GM21529 (cell line): ENCODE data around the gene XIST.
"Not testable (repeated sequence)": the region's sequence is repeated elsewhere in the genome, so short reads cannot be mapped to it uniquely, and the experiment has no call there.

Experiments
- ATAC-seq: cut with Tn5 transposase; IDR thresholded peaks from one replicate; pipeline ENCODE4 v1.9.1; 2021; ENCODE audit not compliant: unreplicated experiment

The XIST gene

DNA sequence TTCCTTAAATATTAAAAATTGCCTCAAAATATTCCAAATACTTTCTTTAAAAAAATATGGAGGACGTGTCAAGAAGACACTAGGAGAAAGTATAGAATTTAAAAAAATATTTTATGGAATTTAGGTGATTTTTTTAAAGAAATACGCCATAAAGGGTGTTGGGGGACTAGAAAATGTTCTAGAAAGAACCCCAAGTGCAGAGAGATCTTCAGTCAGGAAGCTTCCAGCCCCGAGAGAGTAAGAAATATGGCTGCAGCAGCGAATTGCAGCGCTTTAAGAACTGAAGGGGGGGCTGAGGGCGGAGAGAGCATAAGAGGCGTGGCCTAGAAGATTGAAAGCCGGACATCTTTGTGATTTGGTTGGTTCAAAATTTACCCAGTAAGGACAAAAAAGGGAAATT lies at the start of gene XIST:
XIST (minus strand) TSS at position 248 of the 400 bp plus-strand sequence.
- ATAC-seq: peak; percentile 18

DNA sequence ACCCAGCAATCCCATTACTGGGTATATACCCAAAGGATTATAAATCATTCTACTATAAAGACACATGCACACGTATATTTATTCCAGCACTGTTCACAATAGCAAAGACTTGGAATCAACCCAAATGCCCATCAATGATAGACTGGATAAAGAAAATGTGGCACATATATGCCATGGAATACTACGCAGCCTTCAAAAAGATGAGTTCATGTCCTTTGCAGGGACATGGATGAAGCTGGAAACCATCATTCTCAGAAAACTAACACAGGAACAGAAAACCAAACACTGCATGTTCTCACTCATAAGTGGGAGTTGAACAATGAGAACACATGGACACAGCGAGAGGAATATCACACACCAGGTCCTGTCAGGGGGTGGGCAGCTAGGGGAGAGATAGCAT lies 45.8 kb upstream of the XIST start:
- not testable (repeated sequence) for ATAC-seq

DNA sequence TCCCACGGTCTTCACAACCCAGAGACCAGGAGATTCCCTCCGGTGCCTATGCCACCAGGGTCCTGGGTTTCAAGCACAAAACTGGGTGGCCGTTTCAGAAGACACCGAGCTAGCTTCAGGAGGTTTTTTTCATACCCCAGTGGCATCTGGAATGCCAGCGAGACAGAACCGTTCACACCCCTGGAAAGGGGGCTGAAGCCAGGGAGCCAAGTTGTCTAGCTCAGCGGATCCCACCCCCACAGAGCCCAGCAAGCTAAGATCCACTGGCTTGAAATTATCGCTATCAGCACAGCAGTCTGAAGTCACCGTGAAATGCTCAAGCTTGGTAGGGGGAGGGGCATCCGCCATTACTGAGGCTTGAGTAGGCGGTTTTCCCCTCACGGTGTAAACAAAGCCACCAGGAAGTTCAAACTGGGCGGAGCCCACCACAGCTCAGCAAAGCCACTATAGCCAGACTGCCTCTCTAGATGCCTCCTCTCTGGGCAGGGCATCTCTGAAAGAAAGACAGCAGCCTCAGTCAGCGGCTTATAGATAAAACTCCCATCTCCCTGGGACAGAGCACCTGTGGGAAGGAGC lies 40.1 kb upstream of the XIST start:
- not testable (repeated sequence) for ATAC-seq

DNA sequence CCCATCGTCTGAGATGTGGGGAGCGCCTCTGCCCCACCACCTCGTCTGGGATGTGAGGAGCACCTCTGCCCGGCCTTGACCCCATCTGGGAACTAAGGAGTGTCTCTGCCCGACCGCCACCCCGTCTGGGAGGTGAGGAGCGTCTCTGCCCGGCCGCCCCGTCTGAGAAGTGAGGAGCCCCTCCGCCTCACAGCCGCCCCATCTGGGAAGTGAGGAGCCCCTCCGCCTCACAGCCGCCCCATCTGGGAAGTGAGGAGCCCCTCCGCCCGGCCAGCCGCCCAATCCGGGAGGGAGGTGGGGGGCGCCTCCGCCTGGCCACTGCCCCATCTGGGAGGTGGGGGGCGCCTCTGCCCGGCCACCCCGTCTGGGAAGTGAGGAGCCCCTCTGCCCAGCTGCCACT lies 29.7 kb upstream of the XIST start:
- ATAC-seq: not testable (repeated sequence)

DNA sequence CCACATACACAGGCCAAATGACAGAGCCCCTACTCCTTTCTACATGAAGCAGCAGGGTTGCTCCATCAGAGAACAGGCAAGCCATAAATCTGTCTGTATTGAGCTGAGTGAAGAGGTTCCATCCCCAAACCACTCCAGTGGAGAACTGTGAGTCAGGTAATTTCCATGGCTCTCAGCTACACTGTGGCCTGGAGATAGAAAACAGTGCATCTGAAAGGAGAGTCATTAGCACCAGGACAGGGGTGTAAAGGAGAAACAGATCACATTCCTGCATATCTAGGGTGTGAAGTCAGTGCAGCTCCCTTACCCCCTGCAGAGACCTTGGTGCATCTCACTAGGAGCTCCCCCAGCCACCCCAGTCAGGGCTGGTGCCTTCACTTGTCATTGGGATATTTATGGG lies 25.2 kb upstream of the XIST start:
- no peak for ATAC-seq

DNA sequence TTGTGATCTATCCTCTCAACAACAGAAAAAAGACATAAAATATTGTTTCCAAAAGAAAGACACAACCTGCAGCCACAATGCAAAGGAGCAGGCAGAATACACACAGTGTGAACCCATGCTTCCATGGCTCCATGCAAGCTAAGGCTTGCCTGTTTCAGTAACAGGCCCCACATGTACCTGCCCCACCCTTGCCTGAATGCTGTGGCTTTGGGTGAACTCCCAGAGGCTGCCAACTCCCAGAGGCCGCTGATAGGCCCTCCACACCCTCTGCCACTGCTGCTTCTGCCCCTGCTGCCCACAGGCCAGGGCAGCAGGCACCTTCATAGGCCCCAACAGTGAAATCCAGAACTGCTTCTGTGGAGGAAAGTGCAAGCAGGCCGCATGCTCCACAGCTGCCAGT lies 24.4 kb upstream of the XIST start:
- no peak for ATAC-seq

DNA sequence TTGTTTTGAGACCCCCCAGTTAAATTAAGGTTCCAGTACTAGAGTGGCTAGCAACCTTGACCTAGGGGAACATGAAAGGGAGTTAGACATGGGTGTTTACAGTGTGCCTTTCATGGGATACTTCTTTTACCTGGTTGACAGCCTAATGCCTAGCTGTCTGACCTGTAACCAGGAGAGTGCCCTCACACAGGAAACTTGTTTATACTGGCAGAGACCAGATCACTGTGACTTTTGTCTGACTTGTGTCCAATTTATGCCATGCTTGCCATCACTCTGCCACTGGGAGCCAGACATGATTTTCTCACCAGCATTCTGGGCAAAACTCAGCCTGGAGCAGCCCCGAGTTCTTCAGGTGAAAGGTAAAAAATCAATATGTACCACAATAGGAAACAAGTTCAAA lies 16.4 kb upstream of the XIST start:
- ATAC-seq: no peak

DNA sequence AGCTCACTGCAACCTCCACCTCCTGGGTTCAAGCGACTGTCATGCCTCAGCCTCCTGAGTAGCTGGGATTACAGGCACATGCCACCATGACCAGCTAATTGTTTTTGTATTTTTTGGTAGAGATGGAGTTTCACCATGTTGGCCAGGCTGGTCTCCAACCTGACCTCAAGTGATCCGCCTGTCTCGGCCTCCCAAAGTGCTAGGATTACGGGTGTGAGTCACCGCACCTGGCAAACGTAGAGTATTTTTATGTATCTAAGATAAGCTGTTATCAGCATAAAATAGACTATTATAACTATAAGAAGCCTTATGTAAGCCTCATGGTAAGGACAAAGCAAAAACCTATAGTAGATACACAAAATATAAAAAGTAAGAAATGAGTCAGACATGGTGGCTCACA lies 14.6 kb upstream of the XIST start:
- no peak for ATAC-seq

DNA sequence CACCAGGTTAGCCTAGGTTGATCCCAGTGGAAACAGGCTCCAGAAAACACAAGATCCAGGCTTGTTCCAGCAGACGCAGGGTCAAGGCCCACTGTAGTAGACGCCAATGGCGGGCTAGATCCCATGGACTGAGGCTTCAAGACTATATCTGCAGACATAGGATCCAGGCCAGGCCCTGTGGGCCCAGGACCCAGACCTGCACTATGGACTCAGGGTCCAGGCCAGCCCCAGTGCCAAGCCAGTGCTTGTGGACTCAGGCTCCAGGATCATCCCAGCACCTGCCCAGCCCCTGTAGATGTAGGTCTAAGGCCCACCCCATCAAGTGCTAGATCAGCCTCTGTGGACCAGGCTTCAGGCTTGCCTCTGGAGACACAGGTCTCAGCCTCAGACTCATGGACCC lies 11.3 kb upstream of the XIST start:
- ATAC-seq: no peak

DNA sequence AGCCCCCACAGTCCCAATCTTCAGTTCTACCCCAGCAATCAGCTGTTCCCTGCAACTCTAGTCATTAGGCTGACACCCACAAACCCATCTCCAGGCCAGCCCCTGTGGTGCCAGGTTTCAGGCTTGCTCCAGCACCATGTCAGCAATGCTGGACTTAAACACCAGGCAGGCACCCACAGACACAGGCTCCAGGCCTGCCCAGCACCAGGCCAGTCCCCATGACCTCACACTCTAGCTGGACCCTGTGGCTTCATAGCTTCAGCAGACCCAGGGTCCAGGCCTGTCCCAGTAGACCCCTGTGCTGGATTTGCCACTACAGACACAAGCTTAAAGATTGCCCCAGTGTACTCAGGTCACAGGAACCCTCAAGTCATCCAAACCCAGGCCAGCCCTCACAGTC lies 10.8 kb upstream of the XIST start:
- no peak for ATAC-seq

DNA sequence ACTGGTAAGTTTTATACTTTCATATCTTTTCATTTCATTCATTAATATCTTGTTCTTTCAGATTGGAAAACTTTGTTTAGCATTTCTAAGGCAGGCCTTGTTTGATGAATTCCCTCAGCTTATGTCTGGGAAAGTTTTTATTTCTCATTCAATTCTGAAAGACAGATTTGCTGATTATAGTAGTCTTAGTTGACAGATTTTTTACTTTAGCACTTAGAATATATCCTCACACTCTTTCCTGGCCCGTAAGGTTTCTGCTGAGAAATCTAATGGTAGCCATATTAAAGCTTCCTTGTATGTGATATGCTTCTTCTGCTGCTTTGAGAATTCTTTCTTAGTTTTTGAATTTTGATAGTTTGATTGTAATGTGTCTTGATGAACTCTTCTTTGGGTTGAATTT lies 7.1 kb upstream of the XIST start:
- no peak for ATAC-seq

DNA sequence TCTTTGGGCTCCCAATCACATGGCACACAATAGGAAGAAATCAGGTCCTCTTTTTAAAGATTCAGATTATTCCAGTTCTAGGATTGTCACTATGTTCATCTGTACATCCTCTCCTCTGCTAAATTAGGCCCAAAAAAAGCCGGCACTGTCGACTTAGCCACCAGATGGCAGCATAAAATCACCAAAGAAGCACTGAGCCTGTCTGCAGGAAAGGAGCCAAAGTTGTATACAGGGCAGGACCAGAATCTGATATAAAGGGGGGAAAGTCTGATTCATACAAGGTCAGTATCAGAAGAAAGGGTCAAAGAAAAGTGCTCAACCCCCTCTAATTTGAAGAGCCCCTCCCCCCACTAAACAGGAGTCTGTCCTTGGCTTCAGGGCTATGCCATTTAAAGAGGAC lies 3.0 kb upstream of the XIST start:
- no peak for ATAC-seq

DNA sequence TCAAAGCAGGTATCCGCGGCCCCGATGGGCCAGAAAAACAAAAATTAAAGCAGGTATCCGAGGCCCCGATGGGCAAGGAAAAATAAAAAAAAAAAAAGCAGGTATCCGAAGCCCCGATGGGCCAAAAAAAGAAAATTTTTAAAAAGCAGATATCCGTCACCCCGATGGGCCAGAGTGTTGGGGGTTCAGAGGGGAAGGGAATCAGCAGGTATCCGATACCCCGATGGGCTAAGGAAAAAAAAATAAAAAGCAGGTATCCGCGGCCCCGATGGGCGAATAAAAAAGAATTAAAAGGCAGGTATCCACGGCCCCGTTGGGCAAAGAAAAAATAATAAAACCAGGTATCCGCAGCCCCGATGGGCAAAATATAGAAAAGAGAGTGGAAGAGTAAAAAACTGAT lies 492 bp downstream of the XIST start:
- no peak for ATAC-seq

DNA sequence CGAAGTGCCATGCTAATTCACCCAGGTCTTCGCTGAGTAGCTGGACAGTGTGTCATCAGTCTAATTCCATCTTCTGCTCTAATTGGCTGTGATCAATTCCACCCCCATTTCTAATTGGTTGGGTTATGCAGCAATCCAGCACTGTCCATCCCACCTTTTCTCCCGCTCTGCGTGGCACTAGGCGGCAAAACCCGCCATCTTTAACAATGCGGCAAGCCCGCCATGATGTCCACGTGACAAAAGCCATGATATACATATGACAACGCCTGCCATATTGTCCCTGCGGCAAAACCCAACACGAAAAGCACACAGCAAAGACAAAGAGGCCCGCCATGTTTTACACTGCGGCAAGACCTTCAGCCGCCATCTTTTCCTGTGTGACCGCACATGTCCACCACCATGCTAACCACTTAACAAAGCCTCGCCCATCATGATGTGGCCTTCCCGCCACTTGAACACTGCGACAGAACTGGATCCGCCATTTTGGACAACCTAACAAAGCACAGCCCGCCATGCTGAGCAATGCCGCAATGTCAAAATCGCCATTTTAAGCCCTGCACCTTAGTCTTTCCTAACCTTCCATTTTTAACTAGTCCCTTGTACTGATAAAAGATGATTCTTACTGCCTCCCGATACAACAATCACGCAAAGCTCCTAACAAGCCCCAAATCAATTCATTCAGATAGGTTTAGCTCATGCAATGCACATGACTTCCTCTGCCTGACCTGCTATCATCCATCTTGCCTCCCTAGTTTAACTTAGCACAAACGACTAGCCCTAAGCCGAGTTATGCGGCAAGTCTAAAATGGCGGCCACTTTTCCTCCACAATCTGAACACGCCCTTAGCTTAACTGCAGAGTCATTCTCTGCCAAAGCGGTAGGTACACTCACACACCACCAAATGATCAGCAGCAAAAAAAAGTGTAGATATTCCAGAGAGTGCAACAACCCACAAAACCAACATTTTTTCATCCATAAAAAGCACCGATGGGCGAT lies 1.2 kb downstream of the XIST start:
- peak; percentile 77 for ATAC-seq

DNA sequence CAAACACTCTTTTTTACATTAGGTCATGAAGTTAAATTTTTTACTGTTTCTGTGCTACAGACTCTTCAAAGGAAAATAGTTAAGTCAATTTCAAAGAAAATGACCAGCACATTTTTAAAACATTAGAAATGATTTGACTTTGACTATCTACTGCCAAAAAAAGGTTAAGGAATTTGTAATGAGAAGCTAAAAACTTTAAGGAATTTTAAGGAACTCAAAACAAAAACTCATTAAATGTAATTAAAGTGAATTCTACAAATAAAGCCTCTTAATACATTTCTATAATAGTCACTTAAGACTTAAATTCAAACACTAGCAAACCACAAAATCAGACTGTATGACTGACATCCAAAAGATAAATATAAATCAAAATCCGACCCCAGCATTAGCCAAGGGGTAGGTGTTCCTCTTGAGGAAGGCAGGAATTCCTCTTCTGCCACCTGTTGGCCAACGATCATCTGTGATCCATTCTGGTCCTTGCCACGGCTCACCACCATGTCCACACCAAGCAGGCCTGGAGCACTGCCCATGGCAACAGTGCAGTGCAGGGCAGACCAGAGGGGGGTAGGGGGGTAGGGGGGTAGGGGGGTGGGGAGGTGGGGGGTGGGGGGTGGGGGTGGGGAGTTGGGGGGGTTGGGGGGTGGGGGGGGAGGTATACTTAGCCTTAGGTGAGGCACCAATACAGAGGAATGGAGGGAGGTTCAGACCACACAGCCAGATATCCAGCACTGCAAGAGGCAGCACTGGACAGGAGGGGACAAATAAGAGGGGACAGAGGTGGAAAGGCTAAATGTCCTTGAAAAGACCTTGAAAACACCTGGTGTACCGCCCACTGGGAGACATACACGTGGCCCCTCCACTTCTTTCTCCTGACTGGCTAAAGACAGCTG lies 2.1 kb downstream of the XIST start:
- ATAC-seq: no peak

DNA sequence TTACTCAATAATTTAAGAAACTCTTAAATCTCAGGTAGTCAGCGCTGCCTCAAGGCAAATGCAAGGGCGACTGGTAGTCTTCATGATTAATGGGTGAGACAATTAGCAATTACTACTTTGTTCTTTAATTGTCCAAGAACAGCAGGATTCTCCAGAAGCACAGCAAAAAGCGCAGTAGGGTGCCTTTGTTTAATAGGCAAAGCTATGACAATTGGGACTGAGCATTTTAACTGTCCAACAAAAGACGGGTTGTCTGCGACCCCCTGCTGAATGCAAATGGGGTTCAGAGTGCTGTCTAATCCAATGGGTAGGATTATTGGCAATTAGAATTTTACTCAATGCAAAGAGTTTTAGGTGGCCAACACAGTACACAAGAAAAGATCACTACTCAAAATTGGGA lies 3.4 kb downstream of the XIST start:
- ATAC-seq: no peak

DNA sequence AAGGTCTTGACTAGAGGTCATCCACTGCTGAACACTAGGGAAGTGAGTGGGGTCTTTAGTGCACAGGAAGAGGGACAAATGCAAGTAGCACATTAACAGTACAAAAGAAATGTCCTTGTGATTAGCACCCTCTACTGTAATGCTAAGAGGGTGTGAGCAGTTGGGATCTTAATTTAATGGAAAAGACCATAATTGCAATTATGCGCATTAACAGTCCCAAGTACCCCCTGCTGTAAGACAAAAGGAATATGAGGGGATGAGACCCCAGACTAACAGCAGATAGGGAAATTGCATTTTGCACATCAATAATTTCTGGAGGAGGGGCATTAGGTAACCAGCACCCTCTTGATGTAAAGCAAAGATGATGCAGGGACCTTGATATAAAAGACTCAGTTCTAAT lies 4.5 kb downstream of the XIST start:
- no peak for ATAC-seq

DNA sequence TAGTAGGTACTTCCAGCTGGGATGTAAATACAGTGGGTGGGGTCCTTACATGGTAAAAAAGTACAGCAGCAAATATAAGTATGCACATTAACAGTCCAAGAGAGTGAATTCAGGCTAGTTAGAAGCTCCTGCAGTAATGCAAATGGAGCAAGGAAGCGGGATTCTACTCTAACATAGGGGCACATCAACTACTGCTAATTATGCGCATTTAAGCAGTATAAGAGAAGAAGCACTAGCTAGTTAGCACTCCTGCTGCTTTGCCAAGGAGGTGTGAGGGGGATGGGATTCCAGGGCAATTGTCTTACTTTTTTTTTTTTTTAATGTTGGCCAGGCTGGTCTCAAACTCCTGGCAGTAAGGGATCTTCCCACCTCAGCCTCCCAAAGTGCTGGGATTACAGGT lies 5.4 kb downstream of the XIST start:
- ATAC-seq: no peak

DNA sequence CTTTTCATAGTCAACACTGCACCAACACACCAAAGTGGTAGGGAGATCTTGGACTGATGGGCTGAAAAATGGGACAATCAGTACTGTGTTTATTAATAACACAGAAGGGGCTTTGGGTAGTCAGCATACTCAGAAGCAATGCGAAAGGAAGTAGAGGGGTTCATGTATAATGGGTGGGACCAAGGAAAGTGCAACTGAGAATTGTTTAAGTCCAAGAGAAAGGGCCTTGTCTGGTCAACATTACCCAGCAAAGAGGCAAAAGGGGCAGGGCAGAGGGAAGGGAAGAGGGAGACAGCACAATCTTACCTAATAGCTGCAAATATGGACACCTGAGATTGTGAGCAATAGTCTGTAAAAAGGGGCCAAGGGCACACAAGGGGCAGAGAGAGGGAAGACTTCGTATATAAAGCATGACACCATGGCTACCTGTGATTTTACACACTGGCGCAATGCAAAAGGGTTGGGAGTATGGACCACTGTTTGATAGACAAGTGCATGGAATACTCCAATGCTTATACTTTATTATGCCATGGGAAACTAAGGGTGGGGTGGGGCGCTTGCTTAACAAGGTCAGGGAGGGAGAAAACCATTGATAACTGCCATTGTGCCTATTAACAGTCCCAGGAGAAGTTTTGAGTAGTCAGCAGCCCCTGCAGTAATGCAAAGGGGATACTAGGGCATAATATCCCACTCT lies 9.8 kb downstream of the XIST start:
- ATAC-seq: no peak

DNA sequence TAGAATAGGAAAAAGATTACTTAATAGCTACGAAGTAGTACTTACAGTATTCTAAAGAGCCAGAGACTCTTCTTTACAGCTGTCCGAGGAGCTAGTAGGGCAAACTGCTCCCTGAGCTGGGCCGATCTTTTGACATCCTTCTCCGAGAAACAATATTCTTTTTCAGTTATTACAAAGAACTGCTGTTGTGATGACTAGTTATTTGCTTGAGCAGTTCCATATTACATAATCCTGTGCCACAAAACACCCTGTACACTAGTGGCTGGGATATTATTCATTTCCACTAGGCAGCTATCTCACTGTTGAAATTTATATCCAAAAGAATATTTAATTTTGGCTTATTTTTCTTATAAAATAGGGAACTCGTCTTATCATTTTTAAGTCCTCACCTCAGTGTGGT lies 11.2 kb downstream of the XIST start:
- no peak for ATAC-seq
